K562 (cell line): ENCODE measurements around the gene PRM1. TPM values are rescaled to one million over a fixed set of nuclear protein-coding genes. Genes with fewer than 3 reads are reported as not detected.

Source experiments
- BACH1 ChIP-seq: fragments of 200-800 bp; sonication (Bioruptor generic); IDR thresholded peaks from 2 replicates; pipeline ENCODE4 v1.6.1; 2016; ENCODE audit warnings: missing genetic modification characterization, missing compliant biosample characterization
- BCOR ChIP-seq: fragments of 450-650 bp; IDR thresholded peaks from 2 replicates; pipeline ENCODE4 v1.6.1; 2016
- COPS2 ChIP-seq: fragments of 450-650 bp; conservative IDR thresholded peaks from 2 replicates; pipeline ENCODE4 v1.6.1; 2016; ENCODE audit warnings: mild to moderate bottlenecking, moderate library complexity
- DACH1 ChIP-seq: fragments of 450-650 bp; IDR thresholded peaks from 2 replicates; pipeline ENCODE4 v1.6.1; 2018; ENCODE audit not compliant: partially characterized antibody
- ERF ChIP-seq: fragments of 450-650 bp; formaldehyde crosslinking; IDR thresholded peaks from 2 replicates; pipeline ENCODE4 v1.4.0; 2020; ENCODE audit warnings: mild to moderate bottlenecking, mixed read lengths
- ESRRA ChIP-seq: fragments of 450-650 bp; IDR thresholded peaks from 2 replicates; pipeline ENCODE4 v1.6.1; 2014; ENCODE audit warnings: low read depth, mild to moderate bottlenecking, moderate library complexity, borderline replicate concordance
- ETV5 ChIP-seq: sonication (generic); formaldehyde crosslinking; IDR thresholded peaks from 2 replicates; pipeline ENCODE4 v1.4.0; 2020; ENCODE audit warnings: low read depth, mild to moderate bottlenecking, missing genetic modification reagents
- FOXP4 ChIP-seq: sonication (generic); formaldehyde crosslinking; IDR thresholded peaks from 2 replicates; pipeline ENCODE4 v1.8.0; 2022; ENCODE audit warnings: mild to moderate bottlenecking, missing genetic modification reagents, borderline replicate concordance
- HDAC1 ChIP-seq, 2 experiments: fragments of 450-650 bp; IDR thresholded peaks; 2 replicates each; pipeline ENCODE4 v1.6.1; 2016 to 2017; ENCODE audit warnings: inconsistent platforms in 1 of 2, mild to moderate bottlenecking in 1 of 2, moderate library complexity in 1 of 2
- PHF8 ChIP-seq: fragments of 200-600 bp; sonication (generic); IDR thresholded peaks from 2 replicates; pipeline ENCODE4 v1.6.1; 2012; ENCODE audit warnings: mixed run types, mild to moderate bottlenecking, inconsistent platforms, low read length, moderate library complexity, borderline replicate concordance
- PTTG1 ChIP-seq: fragments of 450-650 bp; IDR thresholded peaks from 2 replicates; pipeline ENCODE4 v1.6.1; 2016; ENCODE audit warnings: low read depth, mild to moderate bottlenecking, missing genetic modification characterization, missing compliant biosample characterization
- RCOR1 ChIP-seq, 2 experiments: IDR thresholded peaks; 2 replicates each; pipeline ENCODE4 v1.6.1; 2012; ENCODE audit warnings: low read depth in 2 of 2, low read length in 2 of 2, borderline replicate concordance in 1 of 2, improper control_type of control experiment in 1 of 2
- SIN3B ChIP-seq: fragments of 450-650 bp; IDR thresholded peaks from 2 replicates; pipeline ENCODE4 v1.6.1; 2017; ENCODE audit warnings: low read depth, mild to moderate bottlenecking, moderate library complexity
- XRCC5 ChIP-seq: fragments of 200-400 bp; formaldehyde crosslinking; IDR thresholded peaks from 2 replicates; pipeline ENCODE4 v1.6.1; 2017; ENCODE audit warnings: low read depth, mild to moderate bottlenecking, low read length
- ZKSCAN8 ChIP-seq: fragments of 200-800 bp; sonication (Bioruptor generic); IDR thresholded peaks from 2 replicates; pipeline ENCODE4 v1.6.1; 2016; ENCODE audit warnings: missing genetic modification characterization, missing compliant biosample characterization
- ZNF143 ChIP-seq: sonication (generic); formaldehyde crosslinking; IDR thresholded peaks from 2 replicates; pipeline ENCODE4 v1.9.0; 2022; ENCODE audit warnings: mild to moderate bottlenecking, missing genetic modification reagents
- polyA plus RNA-seq, 8 experiments: library from polyadenylated mRNA; depleted of rRNA in 4 of 8; stranded (reverse) in 5 of 8; unstranded in 3 of 8; fragments of >200 nt; fragmentation: Nextera tagmentation in 2 of 8; fragmentation: Illumina TruSeq in 1 of 8; extraction: Ambion mirVana in 2 of 8; extraction: Trizol in 1 of 8; gene quantifications; 2 replicates each; pipeline versions ENCODE4 v1.2.1 to v1.2.3, GENCODE V29; 2011 to 2014; ENCODE audit warnings: inconsistent platforms in 1 of 8, missing spikeins in 1 of 8
- total RNA-seq, 7 experiments: library from RNA; depleted of rRNA in 6 of 7; stranded (reverse); fragments of >200 nt in 6 of 7; fragmentation: Illumina TruSeq in 2 of 7; extraction: Trizol in 2 of 7; gene quantifications; 2 replicates each; pipeline versions ENCODE4 v1.2.1 to v1.2.3, GENCODE V29; 2011 to 2021; ENCODE audit warnings: low replicate concordance in 1 of 7
- TF ChIP-seq, protein P1 (sequence below): fragments of 250-450 bp; sonication (Bioruptor Pico); IDR thresholded peaks from 2 replicates; pipeline ENCODE4 v1.4.0; 2020; ENCODE audit warnings: borderline replicate concordance
- TF ChIP-seq, protein P2 (sequence below): sonication (generic); formaldehyde crosslinking; IDR thresholded peaks from 2 replicates; pipeline ENCODE4 v1.8.1; 2023; ENCODE audit warnings: mild to moderate bottlenecking, missing genetic modification reagents
- TF ChIP-seq, protein P3 (sequence below): sonication (generic); formaldehyde crosslinking; IDR thresholded peaks from 2 replicates; pipeline ENCODE4 v1.8.1; 2023; ENCODE audit warnings: mild to moderate bottlenecking, missing genetic modification reagents

PRM1 gene
- total and polyA plus RNA-seq, 9 of the 15 experiments (the other 6 are each of a cell fraction or from before 2014, with no cell fraction given): not detected

- TF ChIP-seq FOXP4: no peak
- TF ChIP-seq BCOR: peak; percentile 56; the same call in 1 of the 2 replicates
- peak in 1 of 2 experiments; percentile 98; a peak in 2 of 4 replicates for TF ChIP-seq HDAC1 (IDR thresholded peaks at IDR 0.05)
- TF ChIP-seq, protein P1, sequence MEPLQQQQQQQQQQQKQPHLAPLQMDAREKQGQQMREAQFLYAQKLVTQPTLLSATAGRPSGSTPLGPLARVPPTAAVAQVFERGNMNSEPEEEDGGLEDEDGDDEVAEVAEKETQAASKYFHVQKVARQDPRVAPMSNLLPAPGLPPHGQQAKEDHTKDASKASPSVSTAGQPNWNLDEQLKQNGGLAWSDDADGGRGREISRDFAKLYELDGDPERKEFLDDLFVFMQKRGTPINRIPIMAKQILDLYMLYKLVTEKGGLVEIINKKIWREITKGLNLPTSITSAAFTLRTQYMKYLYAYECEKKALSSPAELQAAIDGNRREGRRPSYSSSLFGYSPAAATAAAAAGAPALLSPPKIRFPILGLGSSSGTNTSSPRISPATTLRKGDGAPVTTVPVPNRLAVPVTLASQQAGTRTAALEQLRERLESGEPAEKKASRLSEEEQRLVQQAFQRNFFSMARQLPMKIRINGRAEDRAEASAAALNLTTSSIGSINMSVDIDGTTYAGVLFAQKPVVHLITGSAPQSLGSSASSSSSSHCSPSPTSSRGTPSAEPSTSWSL (CRISPR knock-in tag): no peak
- TF ChIP-seq PTTG1 (tag): no peak
- TF ChIP-seq ETV5 (CRISPR knock-in tag): 0 out of 2 replicates have a peak, but pooled peaks have one; percentile 15
- no peak for TF ChIP-seq COPS2
- peak; percentile 74 for TF ChIP-seq SIN3B
- TF ChIP-seq, protein P2, sequence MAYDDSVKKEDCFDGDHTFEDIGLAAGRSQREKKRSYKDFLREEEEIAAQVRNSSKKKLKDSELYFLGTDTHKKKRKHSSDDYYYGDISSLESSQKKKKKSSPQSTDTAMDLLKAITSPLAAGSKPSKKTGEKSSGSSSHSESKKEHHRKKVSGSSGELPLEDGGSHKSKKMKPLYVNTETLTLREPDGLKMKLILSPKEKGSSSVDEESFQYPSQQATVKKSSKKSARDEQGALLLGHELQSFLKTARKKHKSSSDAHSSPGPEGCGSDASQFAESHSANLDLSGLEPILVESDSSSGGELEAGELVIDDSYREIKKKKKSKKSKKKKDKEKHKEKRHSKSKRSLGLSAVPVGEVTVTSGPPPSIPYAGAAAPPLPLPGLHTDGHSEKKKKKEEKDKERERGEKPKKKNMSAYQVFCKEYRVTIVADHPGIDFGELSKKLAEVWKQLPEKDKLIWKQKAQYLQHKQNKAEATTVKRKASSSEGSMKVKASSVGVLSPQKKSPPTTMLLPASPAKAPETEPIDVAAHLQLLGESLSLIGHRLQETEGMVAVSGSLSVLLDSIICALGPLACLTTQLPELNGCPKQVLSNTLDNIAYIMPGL (CRISPR knock-in tag): peak; percentile 39; the same call in 1 of the 2 replicates
- TF ChIP-seq ESRRA: peak; percentile 8; the same call in 1 of the 2 replicates
- no peak for TF ChIP-seq ZKSCAN8 (CRISPR knock-in tag)
- 0 out of 2 replicates have a peak, but pooled peaks have one; percentile 25 for TF ChIP-seq ERF (CRISPR knock-in tag)
- peak; percentile 39; the same call in 1 of the 2 replicates for TF ChIP-seq XRCC5
- TF ChIP-seq, protein P3, sequence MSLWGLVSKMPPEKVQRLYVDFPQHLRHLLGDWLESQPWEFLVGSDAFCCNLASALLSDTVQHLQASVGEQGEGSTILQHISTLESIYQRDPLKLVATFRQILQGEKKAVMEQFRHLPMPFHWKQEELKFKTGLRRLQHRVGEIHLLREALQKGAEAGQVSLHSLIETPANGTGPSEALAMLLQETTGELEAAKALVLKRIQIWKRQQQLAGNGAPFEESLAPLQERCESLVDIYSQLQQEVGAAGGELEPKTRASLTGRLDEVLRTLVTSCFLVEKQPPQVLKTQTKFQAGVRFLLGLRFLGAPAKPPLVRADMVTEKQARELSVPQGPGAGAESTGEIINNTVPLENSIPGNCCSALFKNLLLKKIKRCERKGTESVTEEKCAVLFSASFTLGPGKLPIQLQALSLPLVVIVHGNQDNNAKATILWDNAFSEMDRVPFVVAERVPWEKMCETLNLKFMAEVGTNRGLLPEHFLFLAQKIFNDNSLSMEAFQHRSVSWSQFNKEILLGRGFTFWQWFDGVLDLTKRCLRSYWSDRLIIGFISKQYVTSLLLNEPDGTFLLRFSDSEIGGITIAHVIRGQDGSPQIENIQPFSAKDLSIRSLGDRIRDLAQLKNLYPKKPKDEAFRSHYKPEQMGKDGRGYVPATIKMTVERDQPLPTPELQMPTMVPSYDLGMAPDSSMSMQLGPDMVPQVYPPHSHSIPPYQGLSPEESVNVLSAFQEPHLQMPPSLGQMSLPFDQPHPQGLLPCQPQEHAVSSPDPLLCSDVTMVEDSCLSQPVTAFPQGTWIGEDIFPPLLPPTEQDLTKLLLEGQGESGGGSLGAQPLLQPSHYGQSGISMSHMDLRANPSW (CRISPR knock-in tag): no peak
- TF ChIP-seq RCOR1 (IDR thresholded peaks at IDR 0.05; ENCODE audit: borderline replicate concordance in 1 of 2, low read depth in 2 of 2, low read length in 2 of 2): peak in 1 of 2 experiments; percentile 3; a peak in 1 of 4 replicates
- TF ChIP-seq BACH1 (tag): no peak
- TF ChIP-seq DACH1: peak; percentile 84
- TF ChIP-seq ZNF143 (CRISPR knock-in tag): no peak
- peak; percentile 62; the same call in 1 of the 2 replicates for TF ChIP-seq PHF8
Measured at GRCh38 chr16:11255737-11256660, 25.1 kb downstream of the PRM1 start, which contains the start of gene SOCS1 (continued).
